ENCODE data around the gene FAM163B.

Gene FAM163B

GRCh38 chr9:133539991-133540697 is 69.0 kb downstream of the FAM163B start:
- FAIRE-seq = no peak

GRCh38 chr9:133538851-133539833 is 70.0 kb downstream of the FAM163B start:
- no peak for FAIRE-seq

DNA sequence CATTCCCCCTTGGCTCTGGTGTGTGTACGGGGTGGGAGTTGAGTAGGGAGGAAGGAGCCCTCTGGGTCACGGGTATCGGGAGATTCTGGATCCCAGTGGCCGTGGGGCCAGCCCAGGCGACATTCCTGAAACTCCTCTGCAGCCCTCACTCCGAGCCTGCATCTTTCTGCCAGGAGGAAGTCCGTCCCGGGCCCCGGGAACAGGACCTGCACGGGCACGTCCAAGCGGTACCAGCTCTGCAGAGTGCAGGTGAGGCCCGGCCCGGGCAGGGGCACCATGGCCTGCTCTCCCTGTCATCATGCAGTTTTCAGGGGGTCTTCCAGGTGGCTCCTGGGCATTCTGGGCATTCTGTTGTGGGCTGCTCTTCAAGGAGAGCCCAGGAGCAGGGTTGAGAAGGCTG is 71.0 kb downstream of the FAM163B start:
- FAIRE-seq = no peak

GRCh38 chr9:133537257-133537656 is 71.9 kb downstream of the FAM163B start:
- no peak for FAIRE-seq

- FAIRE-seq = no peak
These were observed 72.7 kb downstream of the FAM163B start for GRCh38 chr9:133536536-133536935.

GRCh38 chr9:133536080-133536479 is 73.1 kb downstream of the FAM163B start:
- FAIRE-seq = no peak

DNA sequence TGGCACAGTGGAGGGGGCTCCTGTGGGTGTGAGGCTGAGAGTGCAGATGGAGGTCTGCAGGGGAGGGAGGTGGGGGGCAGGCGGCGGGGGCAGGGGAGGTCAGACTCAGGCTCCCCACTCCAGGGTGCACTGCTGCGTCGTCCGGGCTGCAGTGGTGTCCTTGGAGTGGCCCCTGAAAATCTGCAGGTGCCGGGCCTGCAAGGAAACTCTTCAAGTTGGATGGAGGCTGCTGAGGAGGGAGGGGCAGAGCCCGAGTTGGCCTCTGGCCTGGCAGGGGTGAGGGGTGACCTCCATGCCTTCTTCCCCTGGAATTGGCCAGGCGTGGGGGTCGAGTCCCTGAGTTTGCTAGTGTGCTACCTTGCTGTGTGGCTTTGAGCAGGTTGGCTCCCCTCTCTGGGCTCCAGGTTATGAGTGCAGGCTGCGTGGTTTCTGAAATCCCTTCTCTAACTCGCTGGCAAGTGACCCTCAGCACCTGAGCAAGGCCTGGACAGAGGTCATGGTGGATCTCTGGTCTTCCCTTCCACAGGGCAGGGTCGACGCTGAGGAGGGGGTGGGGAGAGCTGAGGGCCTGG is 73.8 kb downstream of the FAM163B start:
- no peak for FAIRE-seq

- FAIRE-seq = no peak
These were observed 74.6 kb downstream of the FAM163B start, which contains the start of gene ADAMTSL2 for GRCh38 chr9:133534346-133535291. TSS of gene ADAMTSL2 (plus strand) at chr9:133534704. CDS start at chr9:133536713, 2,009 bp downstream.

DNA sequence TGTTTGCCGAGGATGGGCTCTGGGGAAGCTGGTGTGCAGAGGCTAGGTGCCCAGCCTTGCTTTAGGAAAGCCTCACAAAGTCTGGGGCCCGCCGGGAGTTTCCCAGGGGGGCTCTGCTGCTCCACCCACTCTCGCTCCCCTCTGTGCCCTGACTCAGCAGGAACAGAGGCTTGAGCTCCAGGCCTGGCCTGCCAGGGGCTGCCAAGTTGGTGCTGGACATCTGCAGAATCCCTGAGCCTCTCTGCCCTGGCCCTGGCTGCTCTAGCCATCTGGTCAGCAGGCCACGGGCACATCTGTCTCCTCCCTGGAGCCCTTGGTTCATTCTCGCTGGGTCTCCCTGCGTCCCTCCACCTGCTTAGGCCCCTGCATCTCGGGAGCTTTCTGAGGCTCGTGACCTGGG is 75.3 kb downstream of the FAM163B start:
- no peak for FAIRE-seq

DNA sequence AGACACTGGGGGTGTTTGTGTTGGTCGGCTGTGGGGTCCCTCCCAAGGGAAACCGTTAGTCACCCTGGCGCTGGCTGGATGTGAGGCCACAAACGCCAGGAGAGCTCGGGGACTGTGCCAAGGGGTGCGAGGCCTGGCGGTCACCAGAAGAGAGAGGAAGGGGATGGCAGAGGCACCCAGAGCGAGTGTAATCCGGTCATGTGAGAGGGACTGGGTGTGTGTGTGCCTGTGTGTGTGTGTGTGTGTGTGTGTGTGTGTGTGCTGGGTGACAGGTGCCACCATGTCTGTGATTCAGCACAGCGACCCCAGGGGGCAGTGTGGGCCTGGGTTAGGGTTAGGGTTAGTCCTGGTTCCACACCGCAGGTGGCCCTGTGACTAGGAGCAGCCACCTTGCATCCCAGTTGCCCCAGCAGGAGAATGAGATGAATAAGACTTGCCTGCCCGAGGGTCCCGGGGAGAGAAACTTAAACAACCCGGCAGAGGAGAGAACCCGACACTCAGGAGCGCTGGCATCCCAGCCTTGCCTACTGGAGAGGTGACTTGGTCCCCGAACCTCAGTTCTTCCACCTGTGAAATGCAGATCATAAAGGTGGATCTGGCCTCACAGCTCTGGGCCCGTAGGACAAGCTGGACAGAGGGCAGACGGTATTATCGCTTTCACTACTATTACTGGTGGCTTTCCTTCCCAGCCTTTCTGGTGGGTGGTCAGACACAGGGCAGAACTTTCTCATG is 76.1 kb downstream of the FAM163B start:
- no peak for FAIRE-seq

DNA sequence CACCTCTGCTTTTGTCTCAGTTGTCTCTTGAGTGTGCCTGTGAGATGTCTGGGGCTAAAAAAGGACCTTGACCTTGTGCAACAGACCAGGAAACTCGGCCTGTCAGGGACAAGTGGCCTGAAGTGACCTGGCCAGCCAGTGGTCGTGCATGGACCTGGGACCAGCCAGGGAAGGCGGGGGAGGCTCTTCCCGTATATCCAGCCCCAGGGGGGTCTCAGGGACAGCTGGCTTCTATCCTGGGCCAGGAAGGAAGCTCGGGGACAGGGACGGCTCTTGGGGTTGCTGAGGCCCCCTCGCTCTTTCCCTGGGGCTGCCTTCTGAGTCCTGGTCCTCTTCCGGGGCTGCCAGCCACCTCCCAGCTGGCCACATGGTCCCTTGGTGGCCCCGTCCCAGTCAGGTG is 77.9 kb downstream of the FAM163B start:
- FAIRE-seq = no peak

GRCh38 chr9:133529874-133530273 is 79.3 kb downstream of the FAM163B start:
- FAIRE-seq = no peak

DNA sequence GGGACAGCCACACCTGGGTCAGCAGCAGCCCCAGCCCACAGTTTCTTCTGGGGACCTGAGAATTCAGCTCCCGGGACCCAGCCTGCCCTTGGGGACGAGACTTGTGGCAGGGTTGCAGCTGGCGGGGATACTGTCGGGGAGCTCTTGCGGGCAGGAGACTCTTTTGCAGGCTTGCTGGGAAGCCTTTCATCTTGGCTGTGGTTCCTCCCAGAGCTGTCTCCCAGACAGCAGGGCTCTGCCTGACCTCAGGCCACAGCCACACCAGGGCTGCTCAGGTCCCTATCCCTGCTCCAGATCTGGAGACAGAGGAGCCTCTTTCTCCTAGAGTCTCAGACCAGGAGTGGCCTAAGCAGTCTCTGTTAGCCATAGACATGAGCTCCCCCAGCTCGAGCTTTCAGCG is 79.7 kb downstream of the FAM163B start:
- FAIRE-seq = no peak

GRCh38 chr9:133528876-133529241 is 80.3 kb downstream of the FAM163B start:
- FAIRE-seq = no peak

DNA sequence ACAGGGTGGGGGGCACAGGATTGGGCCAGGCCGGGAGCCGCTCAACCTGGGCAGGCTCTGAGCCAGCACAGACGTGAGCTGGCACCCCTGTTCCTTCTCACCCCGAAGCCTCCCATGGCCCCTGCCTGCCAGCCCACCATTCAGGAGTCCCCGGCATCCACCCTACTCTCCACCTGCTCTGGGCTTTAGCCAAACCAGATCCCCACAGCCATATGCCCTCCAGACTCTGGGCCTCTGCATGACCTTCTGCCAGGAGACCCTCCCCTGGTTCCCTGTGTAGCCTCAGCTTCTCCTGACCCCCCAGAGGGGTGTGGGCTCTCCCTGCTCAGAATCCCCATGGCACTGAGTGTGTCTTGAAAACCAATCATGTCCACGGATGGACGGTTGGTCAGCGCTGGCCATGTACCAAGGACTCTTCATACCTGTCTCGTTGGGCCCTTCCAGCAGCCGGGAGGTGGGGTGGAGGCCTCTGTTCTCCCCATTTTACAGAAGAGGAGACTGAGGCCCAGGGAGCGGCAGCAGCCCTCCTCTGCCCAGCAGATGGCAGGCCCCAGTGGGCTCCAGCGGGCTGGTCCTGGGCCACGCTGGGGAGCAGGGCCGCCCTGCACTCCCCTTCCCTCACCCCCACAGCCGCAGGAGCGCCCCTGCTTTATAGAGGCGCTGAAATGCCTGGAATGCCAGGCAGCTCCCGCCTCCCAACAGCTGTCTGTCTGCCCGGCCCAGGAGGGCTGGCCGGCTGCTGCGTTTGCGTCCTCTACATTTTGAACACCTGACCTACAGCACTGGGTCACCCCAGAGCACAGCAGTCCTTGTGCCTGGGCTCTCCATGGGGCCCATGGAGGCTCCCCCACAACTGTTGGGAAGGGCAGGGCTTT is 81.0 kb downstream of the FAM163B start:
- FAIRE-seq = no peak

- no peak for FAIRE-seq
These were observed 81.7 kb downstream of the FAM163B start for GRCh38 chr9:133527444-133527920.
